ENCODE data around the gene ZNF12.

GRCh38 chr7:6691609-6692106 lies 15.1 kb downstream of the ZNF12 start:
- TF ChIP-seq, protein P1, sequence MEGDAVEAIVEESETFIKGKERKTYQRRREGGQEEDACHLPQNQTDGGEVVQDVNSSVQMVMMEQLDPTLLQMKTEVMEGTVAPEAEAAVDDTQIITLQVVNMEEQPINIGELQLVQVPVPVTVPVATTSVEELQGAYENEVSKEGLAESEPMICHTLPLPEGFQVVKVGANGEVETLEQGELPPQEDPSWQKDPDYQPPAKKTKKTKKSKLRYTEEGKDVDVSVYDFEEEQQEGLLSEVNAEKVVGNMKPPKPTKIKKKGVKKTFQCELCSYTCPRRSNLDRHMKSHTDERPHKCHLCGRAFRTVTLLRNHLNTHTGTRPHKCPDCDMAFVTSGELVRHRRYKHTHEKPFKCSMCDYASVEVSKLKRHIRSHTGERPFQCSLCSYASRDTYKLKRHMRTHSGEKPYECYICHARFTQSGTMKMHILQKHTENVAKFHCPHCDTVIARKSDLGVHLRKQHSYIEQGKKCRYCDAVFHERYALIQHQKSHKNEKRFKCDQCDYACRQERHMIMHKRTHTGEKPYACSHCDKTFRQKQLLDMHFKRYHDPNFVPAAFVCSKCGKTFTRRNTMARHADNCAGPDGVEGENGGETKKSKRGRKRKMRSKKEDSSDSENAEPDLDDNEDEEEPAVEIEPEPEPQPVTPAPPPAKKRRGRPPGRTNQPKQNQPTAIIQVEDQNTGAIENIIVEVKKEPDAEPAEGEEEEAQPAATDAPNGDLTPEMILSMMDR (IDR thresholded peaks at IDR 0.05): no peak
- TF ChIP-seq ZFX (IDR thresholded peaks at IDR 0.05; ENCODE audit: borderline replicate concordance): no peak
